Activated CD8-positive, alpha-beta T cell treated with anti-CD3 and anti-CD28 coated beads for 36 hours (primary cell): ENCODE results near the gene RNF225. TPM values are rescaled to one million over a fixed set of nuclear protein-coding genes. Genes with fewer than 3 reads are reported as not detected.
"Not testable (repeated sequence)": the region's sequence is repeated elsewhere in the genome, so short reads cannot be mapped to it uniquely, and the experiment has no call there.

ENCODE experiments used
- ATAC-seq: fragments of 200-7000 bp; cut with Tn5 transposase; one replicate; pipeline ENCODE4 v1.10.0; 2021; ENCODE audit warnings: mild to moderate bottlenecking, moderate library complexity
- CTCF ChIA-PET: fragments of 350-600 bp; sonication (Branson Sonifier 250); formaldehyde crosslinking; loops from one replicate; lab custom pipeline; 2021; ENCODE audit warnings: antibody characterized with exemption; lab: Charles Lee
- POLR2A ChIA-PET: fragments of 350-600 bp; sonication (Branson Sonifier 250); formaldehyde crosslinking; loops from one replicate; lab custom pipeline; 2021; ENCODE audit warnings: antibody characterized with exemption; lab: Charles Lee
- DNase-seq: peaks from one replicate; pipeline ENCODE4 v3.0.0-alpha.2; 2020
- H3K27ac Mint-ChIP-seq: one replicate; pipeline ENCODE4 v1.8.0; 2021; ENCODE audit warnings: mild to moderate bottlenecking, mixed read lengths
- H3K27me3 Mint-ChIP-seq: one replicate; pipeline ENCODE4 v1.8.0; 2021; ENCODE audit warnings: mixed read lengths
- H3K36me3 Mint-ChIP-seq: one replicate; pipeline ENCODE4 v1.8.0; 2021; ENCODE audit warnings: low read depth, mixed read lengths
- H3K4me1 Mint-ChIP-seq: one replicate; pipeline ENCODE4 v1.8.0; 2021; ENCODE audit warnings: low read depth, mixed read lengths
- H3K4me3 Mint-ChIP-seq: one replicate; pipeline ENCODE4 v1.8.0; 2021; ENCODE audit warnings: mild to moderate bottlenecking, moderate library complexity, mixed read lengths
- H3K9me3 Mint-ChIP-seq: one replicate; pipeline ENCODE4 v1.8.0; 2021; ENCODE audit warnings: mixed read lengths
- intact Hi-C: fragments of 100-400 bp; cut with micrococcal nuclease; formaldehyde crosslinking; loops from one replicate; pipeline ENCODE4 v1.10.0; 2022
- total RNA-seq, 2 experiments: library from RNA; stranded (reverse); gene quantifications; one replicate each; pipeline ENCODE4 v1.2.3, GENCODE V29; 2021
- TF ChIP-seq, protein P1 (sequence below): fragments of 200-600 bp; IDR thresholded peaks from one replicate; pipeline ENCODE4 v1.8.0; 2022; ENCODE audit warnings: antibody characterized with exemption, mild to moderate bottlenecking

Gene RNF225
- total RNA-seq, 2 experiments from 2014 or later, result 0.81 to 1.1 TPM

GRCh38 chr19:58368561-58369360, 26.7 kb upstream of the RNF225 start:
- Mint-ChIP-seq H3K4me3 (no peak overlapping the region), H3K27me3 (no peaks in the 10 kb centered on the region), H3K4me1 (no peaks in the 10 kb centered on the region), H3K27ac (no peak overlapping the region), H3K36me3 (no peaks in the 10 kb centered on the region), H3K9me3 (no peaks in the 10 kb centered on the region)
- intact Hi-C loops, result no loop called here
- DNase-seq (no peak), ATAC-seq (no peak)
- ChIA-PET CTCF (interaction anchor here (1.6 kb wide), 1 partner anchor 152 kb away, joined by 3 read pairs; no protein-coding TSS in a partner anchor), POLR2A (no interaction called here)
- TF ChIP-seq, protein P1, sequence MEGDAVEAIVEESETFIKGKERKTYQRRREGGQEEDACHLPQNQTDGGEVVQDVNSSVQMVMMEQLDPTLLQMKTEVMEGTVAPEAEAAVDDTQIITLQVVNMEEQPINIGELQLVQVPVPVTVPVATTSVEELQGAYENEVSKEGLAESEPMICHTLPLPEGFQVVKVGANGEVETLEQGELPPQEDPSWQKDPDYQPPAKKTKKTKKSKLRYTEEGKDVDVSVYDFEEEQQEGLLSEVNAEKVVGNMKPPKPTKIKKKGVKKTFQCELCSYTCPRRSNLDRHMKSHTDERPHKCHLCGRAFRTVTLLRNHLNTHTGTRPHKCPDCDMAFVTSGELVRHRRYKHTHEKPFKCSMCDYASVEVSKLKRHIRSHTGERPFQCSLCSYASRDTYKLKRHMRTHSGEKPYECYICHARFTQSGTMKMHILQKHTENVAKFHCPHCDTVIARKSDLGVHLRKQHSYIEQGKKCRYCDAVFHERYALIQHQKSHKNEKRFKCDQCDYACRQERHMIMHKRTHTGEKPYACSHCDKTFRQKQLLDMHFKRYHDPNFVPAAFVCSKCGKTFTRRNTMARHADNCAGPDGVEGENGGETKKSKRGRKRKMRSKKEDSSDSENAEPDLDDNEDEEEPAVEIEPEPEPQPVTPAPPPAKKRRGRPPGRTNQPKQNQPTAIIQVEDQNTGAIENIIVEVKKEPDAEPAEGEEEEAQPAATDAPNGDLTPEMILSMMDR, result no peak

GRCh38 chr19:58372311-58373133, 22.9 kb upstream of the RNF225 start:
- no peak overlapping the region for H3K4me3 Mint-ChIP-seq
- DNase-seq, result no peak
- no peaks in the 10 kb centered on the region for H3K27me3 Mint-ChIP-seq
- no peaks in the 10 kb centered on the region for H3K4me1 Mint-ChIP-seq
- ChIA-PET POLR2A (interaction anchor here (0.7 to 1.4 kb wide), 3 partner anchors 10 to 23 kb away, joined by 3 to 5 read pairs (median 3); partner anchors contain the start of gene ZNF497), CTCF (no interaction called here)
- TF ChIP-seq, protein P1, result no peak
- intact Hi-C loops, result no loop called here
- no peaks in the 10 kb centered on the region for H3K36me3 Mint-ChIP-seq
- H3K9me3 Mint-ChIP-seq, result no peaks in the 10 kb centered on the region
- no peak for ATAC-seq
- no peak overlapping the region for H3K27ac Mint-ChIP-seq

DNA sequence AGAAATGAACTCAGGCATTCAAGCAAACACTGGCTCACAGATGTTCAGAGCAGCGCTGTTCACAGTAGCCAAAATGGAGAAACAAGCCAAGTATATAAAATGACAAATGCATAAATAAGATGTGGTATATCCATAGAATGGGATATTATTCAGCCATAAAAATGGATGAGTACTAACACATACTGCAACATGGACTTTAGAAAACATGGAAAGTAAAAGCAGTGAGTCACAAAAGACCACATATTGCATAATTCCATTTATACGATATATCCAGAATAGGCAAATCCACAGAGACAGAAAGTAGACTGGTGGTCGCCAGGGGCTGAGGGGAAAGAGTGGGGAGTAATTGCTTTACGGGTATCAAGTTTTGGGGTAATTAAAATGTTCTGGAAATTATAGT, 21.3 kb upstream of the RNF225 start:
- intact Hi-C loops, result no loop called here
- ChIA-PET POLR2A (interaction anchor here (0.8 to 1.4 kb wide), 3 partner anchors 9 to 12 kb away, joined by 3 to 5 read pairs (median 4); partner anchors contain the start of gene ZNF497), CTCF (no interaction called here)
- ATAC-seq (no peak), DNase-seq (no peak)
- TF ChIP-seq, protein P1, result no peak
- no peak overlapping the region for H3K27ac Mint-ChIP-seq
- no peak overlapping the region for H3K4me3 Mint-ChIP-seq
- no peaks in the 10 kb centered on the region for H3K36me3 Mint-ChIP-seq
- no peaks in the 10 kb centered on the region for H3K4me1 Mint-ChIP-seq
- no peaks in the 10 kb centered on the region for H3K9me3 Mint-ChIP-seq
- H3K27me3 Mint-ChIP-seq, result no peaks in the 10 kb centered on the region

- H3K4me3 Mint-ChIP-seq, H3K27ac Mint-ChIP-seq, H3K9me3 Mint-ChIP-seq, H3K27me3 Mint-ChIP-seq, POLR2A ChIA-PET, ATAC-seq, H3K36me3 Mint-ChIP-seq, intact Hi-C loops, DNase-seq, H3K4me1 Mint-ChIP-seq, CTCF ChIA-PET: not testable (repeated sequence)
Observed at GRCh38 chr19:58376724-58377123, 18.7 kb upstream of the RNF225 start.

- POLR2A ChIA-PET, result interaction anchor here (0.9 to 1.9 kb wide), 8 partner anchors 12 to 141 kb away, joined by 3 to 16 read pairs (median 4); partner anchors contain the start of genes ZBTB45 and ZNF497
- H3K27me3 Mint-ChIP-seq, result no peaks in the 10 kb centered on the region
- H3K27ac Mint-ChIP-seq, result peak overlapping the region; percentile 87
- ATAC-seq (no peak), DNase-seq (no peak)
- peak overlapping the region; percentile 83 for H3K4me3 Mint-ChIP-seq
- intact Hi-C loops, result no loop called here
- CTCF ChIA-PET, result interaction anchor here (1.5 kb wide), 1 partner anchor 29 kb away, joined by 3 read pairs; the partner anchor contains the start of gene ZNF584
- no peaks in the 10 kb centered on the region for H3K36me3 Mint-ChIP-seq
- H3K9me3 Mint-ChIP-seq, result no peaks in the 10 kb centered on the region
- TF ChIP-seq, protein P1, result no peak
- H3K4me1 Mint-ChIP-seq, result peaks cover 13% of the 10 kb centered on the region
Observed at GRCh38 chr19:58379246-58379645, 16.2 kb upstream of the RNF225 start.
